ENCODE results near the gene TMEM45B. TPM values are rescaled to one million over a fixed set of nuclear protein-coding genes. Genes with fewer than 3 reads are reported as not detected.
"Not testable (repeated sequence)": the region's sequence is repeated elsewhere in the genome, so short reads cannot be mapped to it uniquely, and the experiment has no call there.

TMEM45B gene
- total and polyA plus RNA-seq, 2 experiments from 2014 or later: 0.11 to 0.38 TPM

DNA sequence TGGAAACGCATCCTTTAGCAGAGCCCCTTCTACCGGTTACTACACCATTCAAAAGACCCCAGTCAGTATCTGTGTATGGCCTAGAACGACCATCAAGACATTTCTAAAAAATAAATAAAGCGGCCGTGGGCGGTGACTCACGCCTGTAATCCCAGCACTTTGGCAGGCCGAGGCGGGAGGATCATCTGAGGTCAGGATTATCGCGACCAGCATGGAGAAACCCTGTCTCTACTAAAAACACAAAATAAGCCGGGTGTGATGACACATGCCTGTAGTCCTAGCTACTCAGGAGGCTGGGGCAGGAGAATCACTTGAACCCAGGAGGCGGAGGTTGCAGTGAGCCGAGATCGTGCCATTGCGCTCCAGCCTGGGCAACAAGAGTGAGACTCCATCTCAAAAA is 53.0 kb downstream of the TMEM45B start:
- not testable (repeated sequence) for ATAC-seq; H3K27me3 ChIP-seq (ENCODE audit: insufficient read depth); H3K9me3 Mint-ChIP-seq; H3K27ac ChIP-seq (ENCODE audit: low read depth); H3K4me1 Mint-ChIP-seq; DNase-seq (ENCODE audit: low spot score); H3K4me2 ChIP-seq; H3F3A ChIP-seq (replicated peaks; ENCODE audit: low read depth); H3K4me3 ChIP-seq; H3K27ac Mint-ChIP-seq; H3K4me3 Mint-ChIP-seq; H4K20me1 ChIP-seq (replicated peaks; ENCODE audit: insufficient read depth); H3K79me2 ChIP-seq (replicated peaks; ENCODE audit: insufficient read depth); H3K9me2 ChIP-seq (ENCODE audit: insufficient read depth); H3K4me1 ChIP-seq (ENCODE audit: insufficient read depth); H2AFZ ChIP-seq; H3K27me3 Mint-ChIP-seq (ENCODE audit: insufficient read depth, low read depth, poor library complexity)
- H3K36me3 Mint-ChIP-seq (ENCODE audit: low read depth): peaks cover 89% of the 10 kb centered on the region
- 0 out of 4 replicates have a peak, but pooled peaks of 1 of the 2 experiments have one; percentile 9 for TF ChIP-seq CTCF (conservative IDR thresholded peaks at IDR 0.05; ENCODE audit: low read depth in 2 of 2)
- peaks cover 62% of the 10 kb centered on the region for H3K36me3 ChIP-seq (ENCODE audit: insufficient read depth)

DNA sequence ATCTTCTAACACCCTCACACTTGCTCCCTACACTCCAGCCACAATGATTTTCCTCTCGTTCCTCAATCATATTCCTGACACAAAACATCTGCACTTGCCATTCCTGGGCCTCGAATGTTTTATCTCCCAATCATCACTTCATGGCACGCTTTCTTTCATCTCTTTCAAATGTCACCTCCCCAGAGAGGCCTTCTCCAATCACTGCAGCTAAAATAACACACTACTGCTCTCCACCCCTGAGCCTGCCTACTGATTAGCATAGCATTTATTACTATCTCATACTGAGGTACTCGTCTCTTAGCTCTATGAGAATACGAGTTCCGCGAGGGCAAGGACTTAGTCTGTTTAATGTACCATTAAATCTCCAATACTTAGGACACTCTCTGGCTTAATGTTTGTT is 56.3 kb downstream of the TMEM45B start:
- Mint-ChIP-seq H3K36me3 (ENCODE audit: low read depth) (peaks cover 89% of the 10 kb centered on the region), H3K4me3 (no peak overlapping the region), H3K4me1 (no peaks in the 10 kb centered on the region), H3K27ac (no peak overlapping the region), H3K9me3 (no peaks in the 10 kb centered on the region), H3K27me3 (ENCODE audit: insufficient read depth, low read depth, poor library complexity) (peaks cover 7% of the 10 kb centered on the region)
- no peaks in the 10 kb centered on the region for H3K27me3 ChIP-seq (ENCODE audit: insufficient read depth)
- no peak overlapping the region for H3K4me2 ChIP-seq
- H3K79me2 ChIP-seq (replicated peaks; ENCODE audit: insufficient read depth): no peaks in the 10 kb centered on the region
- no peaks in the 10 kb centered on the region for H3F3A ChIP-seq (replicated peaks; ENCODE audit: low read depth)
- TF ChIP-seq, protein P1, sequence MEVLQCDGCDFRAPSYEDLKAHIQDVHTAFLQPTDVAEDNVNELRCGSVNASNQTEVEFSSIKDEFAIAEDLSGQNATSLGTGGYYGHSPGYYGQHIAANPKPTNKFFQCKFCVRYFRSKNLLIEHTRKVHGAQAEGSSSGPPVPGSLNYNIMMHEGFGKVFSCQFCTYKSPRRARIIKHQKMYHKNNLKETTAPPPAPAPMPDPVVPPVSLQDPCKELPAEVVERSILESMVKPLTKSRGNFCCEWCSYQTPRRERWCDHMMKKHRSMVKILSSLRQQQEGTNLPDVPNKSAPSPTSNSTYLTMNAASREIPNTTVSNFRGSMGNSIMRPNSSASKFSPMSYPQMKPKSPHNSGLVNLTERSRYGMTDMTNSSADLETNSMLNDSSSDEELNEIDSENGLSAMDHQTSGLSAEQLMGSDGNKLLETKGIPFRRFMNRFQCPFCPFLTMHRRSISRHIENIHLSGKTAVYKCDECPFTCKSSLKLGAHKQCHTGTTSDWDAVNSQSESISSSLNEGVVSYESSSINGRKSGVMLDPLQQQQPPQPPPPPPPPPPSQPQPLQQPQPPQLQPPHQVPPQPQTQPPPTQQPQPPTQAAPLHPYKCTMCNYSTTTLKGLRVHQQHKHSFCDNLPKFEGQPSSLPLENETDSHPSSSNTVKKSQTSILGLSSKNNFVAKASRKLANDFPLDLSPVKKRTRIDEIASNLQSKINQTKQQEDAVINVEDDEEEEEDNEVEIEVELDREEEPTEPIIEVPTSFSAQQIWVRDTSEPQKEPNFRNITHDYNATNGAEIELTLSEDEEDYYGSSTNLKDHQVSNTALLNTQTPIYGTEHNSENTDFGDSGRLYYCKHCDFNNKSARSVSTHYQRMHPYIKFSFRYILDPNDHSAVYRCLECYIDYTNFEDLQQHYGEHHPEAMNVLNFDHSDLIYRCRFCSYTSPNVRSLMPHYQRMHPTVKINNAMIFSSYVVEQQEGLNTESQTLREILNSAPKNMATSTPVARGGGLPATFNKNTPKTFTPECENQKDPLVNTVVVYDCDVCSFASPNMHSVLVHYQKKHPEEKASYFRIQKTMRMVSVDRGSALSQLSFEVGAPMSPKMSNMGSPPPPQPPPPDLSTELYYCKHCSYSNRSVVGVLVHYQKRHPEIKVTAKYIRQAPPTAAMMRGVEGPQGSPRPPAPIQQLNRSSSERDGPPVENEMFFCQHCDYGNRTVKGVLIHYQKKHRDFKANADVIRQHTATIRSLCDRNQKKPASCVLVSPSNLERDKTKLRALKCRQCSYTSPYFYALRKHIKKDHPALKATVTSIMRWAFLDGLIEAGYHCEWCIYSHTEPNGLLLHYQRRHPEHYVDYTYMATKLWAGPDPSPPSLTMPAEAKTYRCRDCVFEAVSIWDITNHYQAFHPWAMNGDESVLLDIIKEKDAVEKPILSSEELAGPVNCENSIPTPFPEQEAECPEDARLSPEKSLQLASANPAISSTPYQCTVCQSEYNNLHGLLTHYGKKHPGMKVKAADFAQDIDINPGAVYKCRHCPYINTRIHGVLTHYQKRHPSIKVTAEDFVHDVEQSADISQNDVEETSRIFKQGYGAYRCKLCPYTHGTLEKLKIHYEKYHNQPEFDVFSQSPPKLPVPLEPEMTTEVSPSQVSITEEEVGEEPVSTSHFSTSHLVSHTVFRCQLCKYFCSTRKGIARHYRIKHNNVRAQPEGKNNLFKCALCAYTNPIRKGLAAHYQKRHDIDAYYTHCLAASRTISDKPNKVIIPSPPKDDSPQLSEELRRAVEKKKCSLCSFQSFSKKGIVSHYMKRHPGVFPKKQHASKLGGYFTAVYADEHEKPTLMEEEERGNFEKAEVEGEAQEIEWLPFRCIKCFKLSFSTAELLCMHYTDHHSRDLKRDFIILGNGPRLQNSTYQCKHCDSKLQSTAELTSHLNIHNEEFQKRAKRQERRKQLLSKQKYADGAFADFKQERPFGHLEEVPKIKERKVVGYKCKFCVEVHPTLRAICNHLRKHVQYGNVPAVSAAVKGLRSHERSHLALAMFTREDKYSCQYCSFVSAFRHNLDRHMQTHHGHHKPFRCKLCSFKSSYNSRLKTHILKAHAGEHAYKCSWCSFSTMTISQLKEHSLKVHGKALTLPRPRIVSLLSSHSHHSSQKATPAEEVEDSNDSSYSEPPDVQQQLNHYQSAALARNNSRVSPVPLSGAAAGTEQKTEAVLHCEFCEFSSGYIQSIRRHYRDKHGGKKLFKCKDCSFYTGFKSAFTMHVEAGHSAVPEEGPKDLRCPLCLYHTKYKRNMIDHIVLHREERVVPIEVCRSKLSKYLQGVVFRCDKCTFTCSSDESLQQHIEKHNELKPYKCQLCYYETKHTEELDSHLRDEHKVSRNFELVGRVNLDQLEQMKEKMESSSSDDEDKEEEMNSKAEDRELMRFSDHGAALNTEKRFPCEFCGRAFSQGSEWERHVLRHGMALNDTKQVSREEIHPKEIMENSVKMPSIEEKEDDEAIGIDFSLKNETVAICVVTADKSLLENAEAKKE (CRISPR knock-in tag; IDR thresholded peaks at IDR 0.05): no peak
- H3K27ac ChIP-seq (ENCODE audit: low read depth): no peak overlapping the region
- H4K20me1 ChIP-seq (replicated peaks; ENCODE audit: insufficient read depth): 0 out of 2 replicates have a peak, but pooled peaks cover 2% of the 10 kb centered on the region
- H3K4me1 ChIP-seq (ENCODE audit: insufficient read depth): no peaks in the 10 kb centered on the region
- no peak overlapping the region for H3K4me3 ChIP-seq
- no peak overlapping the region for H2AFZ ChIP-seq
- DNase-seq (ENCODE audit: low spot score): no peak
- H3K36me3 ChIP-seq (ENCODE audit: insufficient read depth): peaks cover 70% of the 10 kb centered on the region
- ATAC-seq: no peak
- H3K9me2 ChIP-seq (ENCODE audit: insufficient read depth): no peaks in the 10 kb centered on the region

All from GM23338 (cell line).